NCI-H446 treated with DMSO at 0.1 percent for 48 hours (cell line): ENCODE data around the gene SEMA3G.

Experiments
- DNase-seq: peaks from one replicate; lab custom pipeline; 2025; lab: John Stamatoyannopoulos, UW

SEMA3G gene

DNA sequence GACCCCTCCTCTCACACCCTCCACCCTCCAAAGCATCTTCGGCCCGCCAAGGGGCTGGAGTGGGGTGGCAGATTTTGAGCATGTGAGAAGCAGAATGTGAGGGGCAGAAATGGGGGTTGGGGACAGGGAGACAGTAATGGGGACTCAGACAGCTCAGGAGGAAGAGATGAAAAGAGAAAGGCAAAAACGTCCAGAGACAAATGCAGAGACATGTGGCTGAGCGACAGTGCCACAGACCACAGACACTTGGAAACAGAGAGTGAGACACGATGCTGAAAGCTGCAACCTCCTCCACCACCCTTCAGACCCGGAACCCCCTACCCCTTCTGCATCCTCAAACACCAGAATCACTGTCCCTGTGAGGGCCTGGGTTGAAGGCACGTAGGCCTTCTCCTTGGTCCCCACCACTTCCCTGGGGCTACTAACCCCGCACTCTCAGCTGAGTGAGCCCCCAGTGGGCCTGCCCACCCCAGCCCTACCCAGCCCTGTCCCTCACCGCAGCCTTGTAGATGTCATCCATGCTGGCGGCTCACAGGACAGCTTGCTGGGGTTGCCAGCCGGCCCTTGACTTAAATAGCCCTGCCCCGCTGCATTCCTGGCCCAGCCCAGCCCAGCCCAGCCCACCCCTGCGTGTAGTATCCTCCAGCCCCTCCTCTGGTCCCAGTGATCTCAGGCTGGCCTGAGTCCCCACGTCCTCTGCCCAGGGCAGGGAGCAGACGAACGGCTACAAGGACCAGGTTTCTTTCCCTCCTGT lies 8.8 kb upstream of the SEMA3G start, which contains the start of gene TNNC1:
TSS of gene TNNC1 (minus strand) at position 546 of the 754 bp plus-strand sequence. CDS start at position 520, 26 bp downstream.
- no peak for DNase-seq

DNA sequence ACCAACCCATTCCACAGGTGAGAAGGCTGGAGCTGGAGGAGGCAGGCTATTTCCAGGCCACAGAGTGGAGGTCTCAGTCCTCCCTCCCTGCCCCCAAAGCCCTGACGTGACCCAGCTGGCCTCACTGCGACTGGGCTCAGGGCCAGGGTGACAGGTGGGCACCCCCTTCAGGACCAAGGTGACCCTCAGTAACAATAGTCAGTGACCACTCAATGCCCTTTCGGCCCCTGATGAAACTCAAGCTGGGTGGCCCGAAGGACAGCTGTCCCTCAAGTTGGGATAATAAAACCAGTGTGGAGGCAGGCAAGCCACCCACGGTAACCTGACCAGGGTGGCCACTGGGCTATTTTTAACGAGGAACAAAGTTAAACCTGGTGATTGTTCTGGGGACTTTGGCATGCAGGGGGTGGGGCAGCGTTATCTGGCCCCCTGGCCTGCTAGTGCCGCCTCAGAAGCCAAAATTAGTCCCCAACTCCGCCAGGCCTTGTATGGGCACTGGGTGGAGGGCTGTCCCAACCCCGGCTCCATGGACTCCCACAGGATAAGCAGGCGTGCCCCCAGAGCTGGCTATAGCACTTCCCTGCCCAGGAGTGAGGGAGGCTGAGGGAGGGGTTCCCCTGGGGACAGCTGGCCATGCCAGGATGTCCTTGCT lies 7.8 kb upstream of the SEMA3G start:
- DNase-seq = no peak

GRCh38 chr3:52452126-52452525 lies 7.2 kb upstream of the SEMA3G start:
- no peak for DNase-seq

DNA sequence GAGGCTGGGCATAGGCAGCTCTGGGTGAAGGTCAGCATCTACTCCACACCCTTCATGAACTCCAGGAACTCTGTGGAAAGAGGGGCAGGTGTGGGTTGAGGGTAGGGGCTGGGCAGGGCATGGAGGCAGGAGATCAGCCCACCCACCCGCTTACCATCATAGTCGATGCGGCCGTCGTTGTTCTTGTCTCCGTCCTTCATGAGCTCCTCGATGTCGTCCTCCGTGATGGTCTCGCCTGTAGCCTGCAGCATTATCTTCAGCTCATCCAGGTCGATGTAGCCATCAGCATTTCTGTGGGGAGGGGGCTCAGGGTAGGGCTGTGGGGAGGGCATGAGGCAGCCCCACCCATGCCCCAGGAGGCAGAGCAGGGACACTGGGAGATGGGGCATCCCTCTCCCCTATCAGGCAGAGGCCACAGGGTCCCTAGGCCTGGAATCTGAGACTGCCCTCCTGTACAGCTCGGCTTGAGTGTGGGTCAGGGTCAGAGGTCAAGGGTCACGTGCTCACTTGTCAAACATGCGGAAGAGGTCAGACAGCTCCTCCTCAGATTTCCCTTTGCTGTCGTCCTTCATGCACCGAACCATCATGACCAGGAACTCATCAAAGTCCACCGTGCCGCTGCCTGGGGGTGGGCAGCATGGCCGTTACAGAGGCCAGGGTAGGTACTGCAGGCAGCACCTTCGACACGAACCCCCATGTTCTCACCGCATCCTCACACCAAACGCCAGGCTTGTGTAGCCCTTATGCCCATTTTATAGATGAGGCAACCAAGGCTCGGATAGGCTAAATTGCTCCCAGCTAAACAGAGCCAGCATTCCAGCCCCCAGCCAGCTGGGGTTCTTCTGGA lies 6.6 kb upstream of the SEMA3G start:
- no peak for DNase-seq

GRCh38 chr3:52450489-52451236 lies 5.8 kb upstream of the SEMA3G start:
- no peak for DNase-seq

- no peak for DNase-seq
Observed at GRCh38 chr3:52447512-52448355, 2.8 kb upstream of the SEMA3G start.

DNA sequence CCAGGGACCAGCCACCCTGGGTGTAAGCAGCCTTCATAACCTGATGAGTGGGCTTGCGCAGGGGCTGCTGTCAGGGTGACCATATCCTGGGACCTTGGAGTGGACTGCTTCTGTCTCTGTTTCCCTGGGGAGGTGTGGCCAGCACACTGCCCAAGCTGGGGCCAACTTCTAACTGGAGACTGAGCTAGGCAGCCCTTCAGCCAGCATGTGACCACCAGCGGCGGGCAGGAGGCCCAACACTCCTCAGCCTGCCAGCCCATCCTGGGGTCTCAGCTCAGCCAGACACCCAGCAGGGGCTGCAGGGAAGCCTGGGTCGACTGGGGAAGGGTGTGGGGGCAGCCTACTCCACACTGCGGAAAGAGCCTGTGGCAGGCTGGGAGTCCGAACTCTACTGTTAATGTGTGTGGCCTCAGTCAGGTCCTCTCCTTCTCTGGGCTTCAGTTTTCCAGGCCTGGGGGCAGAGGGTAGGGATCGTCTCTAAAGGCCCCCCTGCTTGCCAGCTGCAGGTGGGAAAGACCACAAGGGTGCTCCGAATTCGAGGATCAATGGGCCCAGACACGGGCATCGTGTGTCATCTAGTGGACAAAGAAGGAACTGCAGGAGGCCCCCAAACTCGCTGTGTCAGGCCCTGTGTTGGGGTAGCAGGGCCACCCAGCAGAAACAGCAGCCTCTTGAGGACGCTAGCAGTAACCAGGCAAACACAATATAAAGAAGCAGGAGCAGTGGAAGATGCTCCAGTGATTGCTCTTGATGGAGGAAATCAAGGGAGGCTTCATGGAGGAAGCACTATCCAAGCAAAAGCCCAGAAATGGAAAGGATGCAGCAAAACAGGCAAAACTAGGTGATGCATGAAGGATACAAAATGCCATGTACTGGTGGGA lies 2.0 kb upstream of the SEMA3G start:
- DNase-seq = no peak

- no peak for DNase-seq
Observed at GRCh38 chr3:52446042-52446441, 1.1 kb upstream of the SEMA3G start.

DNA sequence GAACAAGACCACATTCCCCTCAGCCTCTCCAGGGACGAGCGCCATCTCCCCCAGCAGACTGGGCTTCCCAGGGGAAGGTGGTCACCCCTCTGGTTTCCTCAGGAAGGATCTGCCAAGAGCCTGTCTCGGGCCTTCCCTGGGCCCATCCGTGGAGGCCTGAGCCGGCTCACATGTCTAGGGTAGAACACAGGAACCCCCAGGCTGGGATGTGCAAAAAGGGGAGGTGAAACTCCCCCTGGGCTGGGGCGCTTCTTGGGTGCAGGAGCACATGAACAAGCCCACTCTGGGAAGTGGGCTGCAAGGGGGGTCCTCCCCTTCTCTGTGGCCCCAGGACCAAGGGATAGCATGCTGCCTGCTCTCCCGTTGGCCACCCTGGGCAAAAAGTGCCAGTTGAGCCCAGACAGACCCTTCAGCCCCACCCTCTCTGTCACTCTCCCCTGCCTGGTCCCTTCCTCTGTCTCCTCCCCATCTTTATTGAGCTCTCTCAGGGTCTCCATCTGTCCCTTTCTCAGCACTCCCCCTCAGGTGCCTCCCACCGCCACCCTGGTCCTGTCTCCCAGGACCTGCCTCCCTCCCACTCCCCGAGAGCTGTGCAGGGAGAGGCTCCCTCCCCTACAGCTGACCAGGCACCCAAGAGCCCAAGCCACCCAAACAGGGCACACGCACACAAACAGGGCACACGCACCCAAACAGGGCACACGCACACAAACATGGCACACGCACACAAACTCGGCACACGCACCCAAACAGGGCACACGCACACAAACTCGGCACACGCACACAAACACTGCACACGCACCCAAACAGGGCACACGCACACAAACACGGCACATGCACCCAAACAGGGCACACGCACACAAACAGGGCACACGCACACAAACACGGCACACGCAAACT lies 864 bp downstream of the SEMA3G start:
- DNase-seq = no peak

GRCh38 chr3:52443268-52443610 lies 1.7 kb downstream of the SEMA3G start:
- DNase-seq = no peak

- DNase-seq = no peak
Observed at GRCh38 chr3:52442409-52443267, 2.3 kb downstream of the SEMA3G start.

DNA sequence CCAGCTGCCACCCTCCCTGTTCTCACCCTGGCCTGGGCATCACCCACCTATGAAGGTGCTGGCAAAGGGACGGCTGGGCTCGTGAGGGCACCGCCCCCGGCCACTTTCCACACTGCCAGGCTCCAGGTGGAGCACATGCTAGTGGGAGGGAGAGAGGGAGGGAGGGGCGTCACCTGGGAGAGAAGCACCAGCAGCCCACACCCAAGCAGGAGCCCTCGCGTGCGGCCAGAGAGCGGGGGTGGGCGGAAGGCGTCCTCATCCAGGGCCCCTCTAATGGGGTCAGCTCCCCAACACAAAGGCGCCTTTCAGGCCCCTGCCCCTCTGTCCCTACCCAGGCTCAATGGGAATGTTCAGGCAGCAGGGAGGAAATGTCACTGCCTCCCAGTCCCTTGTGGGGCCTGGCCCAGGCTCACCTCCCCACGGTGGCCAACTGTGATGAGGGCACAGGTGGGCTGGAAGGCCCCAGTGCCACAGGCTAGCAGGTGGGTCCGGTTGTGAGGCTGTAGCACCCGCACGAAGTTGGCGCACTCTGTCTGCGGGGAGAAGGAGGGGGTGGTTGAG lies 3.1 kb downstream of the SEMA3G start:
- DNase-seq = no peak

- DNase-seq = no peak
Observed at GRCh38 chr3:52441091-52441771, 3.7 kb downstream of the SEMA3G start.

DNA sequence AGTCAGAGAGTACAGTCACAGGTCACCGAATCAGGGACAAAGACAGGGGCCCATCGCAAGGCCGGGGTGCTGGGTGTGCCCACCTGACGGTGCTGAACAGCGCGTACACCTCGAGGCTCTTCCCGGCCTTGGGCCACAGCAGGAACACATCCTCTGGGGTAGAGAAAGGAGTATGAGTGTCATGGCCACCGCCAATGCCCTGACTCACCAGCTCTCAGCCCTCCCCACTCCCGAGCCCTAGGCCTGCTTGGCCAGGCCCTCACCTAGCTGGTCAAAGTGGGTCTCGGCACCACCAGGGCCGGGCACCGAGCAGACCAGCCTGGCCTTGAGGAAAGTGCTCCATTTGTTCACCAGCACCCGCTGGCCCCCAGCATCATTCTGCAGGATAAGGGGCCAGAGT lies 4.2 kb downstream of the SEMA3G start:
- no peak for DNase-seq

DNA sequence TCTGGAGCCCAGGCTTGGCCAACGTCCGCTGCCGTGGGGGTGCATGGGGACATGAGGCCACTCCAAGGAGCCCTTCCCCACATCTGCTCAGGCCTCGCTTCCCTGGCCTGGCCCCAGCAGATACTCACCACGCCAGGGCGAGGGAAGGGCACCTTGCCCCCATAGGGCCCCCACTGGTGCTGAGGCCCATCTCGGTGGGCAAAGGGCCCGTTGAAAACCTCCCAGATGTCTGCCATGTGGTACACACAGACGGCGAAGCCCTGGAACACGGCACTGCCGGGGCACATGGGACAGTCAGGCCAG lies 4.7 kb downstream of the SEMA3G start:
- no peak for DNase-seq

DNA sequence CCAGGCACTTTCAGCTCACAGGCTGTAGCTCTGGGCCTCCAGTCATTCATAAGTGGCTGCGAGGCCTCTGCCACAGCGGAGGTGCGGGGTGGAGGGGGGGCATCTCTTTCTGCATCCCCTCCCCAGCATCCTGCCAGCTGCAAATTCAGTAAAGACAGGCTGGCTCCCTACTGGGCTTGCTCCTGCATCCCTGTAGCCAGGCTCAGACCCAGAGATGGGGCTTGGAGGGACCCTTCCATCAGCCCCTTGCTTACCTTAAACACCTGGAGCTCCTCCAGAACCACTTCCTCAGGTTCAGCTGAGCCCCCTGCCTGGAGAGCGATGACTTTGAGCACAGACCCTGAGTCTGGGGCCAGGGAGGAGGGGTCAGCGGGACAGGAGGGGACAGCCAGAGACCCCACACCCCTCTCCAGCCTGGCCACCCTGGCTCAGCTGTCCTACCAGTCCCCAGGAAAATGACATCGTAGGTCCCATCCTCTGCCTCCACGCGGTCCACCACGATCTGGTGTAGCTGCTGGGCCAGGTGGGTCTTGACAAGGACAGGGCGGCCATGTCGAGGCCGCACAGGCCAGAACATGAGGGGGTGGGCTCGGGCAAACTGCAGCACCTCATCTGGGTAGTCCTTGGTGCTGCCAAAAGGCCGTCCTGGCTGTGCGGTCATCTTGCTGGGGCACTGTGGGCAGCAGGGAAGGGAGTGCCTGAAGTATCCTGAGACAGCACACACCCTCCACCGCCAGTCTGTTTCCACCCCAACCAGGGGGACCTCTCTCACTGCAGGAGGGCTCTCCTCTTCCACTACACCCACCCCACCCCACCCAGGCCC lies 5.3 kb downstream of the SEMA3G start:
- no peak for DNase-seq
